ENCODE data around the gene IFNE.

DNA sequence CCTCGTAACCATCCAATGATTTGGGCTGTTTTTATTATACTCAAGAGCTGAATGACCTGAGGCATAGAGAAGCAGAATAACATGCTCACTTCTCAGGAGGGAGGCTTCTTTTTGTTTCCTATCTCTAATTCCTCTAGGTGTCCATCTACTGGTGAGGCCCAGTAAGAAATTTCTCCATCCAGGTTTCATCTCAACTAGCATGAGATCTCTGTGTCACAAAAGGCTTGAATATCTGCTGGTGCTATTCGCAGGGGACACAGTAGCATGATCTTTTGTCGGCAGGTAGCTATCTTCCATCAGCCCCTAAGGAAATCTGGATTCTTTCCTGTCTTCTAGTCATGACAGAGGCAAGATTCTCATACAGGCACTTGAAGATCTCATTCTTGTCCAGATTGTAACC, 8.9 kb downstream of the IFNE start:
- TF ChIP-seq GATA2 (IDR thresholded peaks at IDR 0.05; ENCODE audit: low read depth, low read length) (no peak), GATA3 (IDR thresholded peaks at IDR 0.05; ENCODE audit: low read depth, low read length) (no peak)

All from SH-SY5Y (cell line).